ENCODE data around the gene XRCC5.
"Not testable (repeated sequence)": the region's sequence is repeated elsewhere in the genome, so short reads cannot be mapped to it uniquely, and the experiment has no call there.

Gene XRCC5

GRCh38 chr2:216206041-216206703 is 97.0 kb downstream of the XRCC5 start:
- DNase-seq: no peak

- DNase-seq: no peak
Observed at GRCh38 chr2:216206821-216207220, 97.7 kb downstream of the XRCC5 start.

- not testable (repeated sequence) for DNase-seq
Observed at GRCh38 chr2:216208661-216209060, 99.5 kb downstream of the XRCC5 start.

GRCh38 chr2:216210701-216211540 is 101.8 kb downstream of the XRCC5 start:
- DNase-seq: no peak

GRCh38 chr2:216211614-216212145 is 102.5 kb downstream of the XRCC5 start:
- DNase-seq: no peak

GRCh38 chr2:216214768-216215167 is 105.6 kb downstream of the XRCC5 start:
- no peak for DNase-seq

- DNase-seq: no peak
Observed at GRCh38 chr2:216215658-216216390, 106.7 kb downstream of the XRCC5 start.

- no peak for DNase-seq
Observed at GRCh38 chr2:216216951-216217903, 108.1 kb downstream of the XRCC5 start.

GRCh38 chr2:216217904-216218260 is 108.7 kb downstream of the XRCC5 start:
- no peak for DNase-seq

GRCh38 chr2:216219861-216220260 is 110.7 kb downstream of the XRCC5 start:
- DNase-seq: no peak

- no peak for DNase-seq
Observed at GRCh38 chr2:216220976-216221375, 111.8 kb downstream of the XRCC5 start.

- DNase-seq: no peak
Observed at GRCh38 chr2:216221811-216222210, 112.7 kb downstream of the XRCC5 start.

GRCh38 chr2:216222650-216223352 is 113.7 kb downstream of the XRCC5 start:
- DNase-seq: no peak

- no peak for DNase-seq
Observed at GRCh38 chr2:216224388-216224787, 115.2 kb downstream of the XRCC5 start.

- no peak for DNase-seq
Observed at GRCh38 chr2:216229277-216229914, 120.2 kb downstream of the XRCC5 start.

GRCh38 chr2:216231867-216232266 is 122.7 kb downstream of the XRCC5 start:
- DNase-seq: no peak

- no peak for DNase-seq
Observed at GRCh38 chr2:216232721-216233120, 123.6 kb downstream of the XRCC5 start.

GRCh38 chr2:216233281-216233995 is 124.3 kb downstream of the XRCC5 start:
- no peak for DNase-seq

GRCh38 chr2:216234106-216234505 is 125.0 kb downstream of the XRCC5 start:
- DNase-seq: no peak

GRCh38 chr2:216235462-216235861 is 126.3 kb downstream of the XRCC5 start:
- DNase-seq: no peak
